ENCODE measurements around the gene LYRM2. TPM values are rescaled to one million over a fixed set of nuclear protein-coding genes. Genes with fewer than 3 reads are reported as not detected.

The LYRM2 gene
- total RNA-seq, 1 experiment from 2014 or later = 39.4 TPM

GRCh38 chr6:89542866-89543265, 95.7 kb downstream of the LYRM2 start:
- BruUV-seq (replicated peaks) = no TSS peak
- peaks cover 4% of the 10 kb centered on the region; the same call in 1 of the 2 replicates for H3K27me3 ChIP-seq (ENCODE audit: control insufficient read depth, insufficient read depth, low read length)
- H3K4me1 ChIP-seq (ENCODE audit: control insufficient read depth, insufficient read depth, low read length) = no peaks in the 10 kb centered on the region
- POLR2A ChIA-PET = no interaction called here
- TF ChIP-seq REST (IDR thresholded peaks at IDR 0.05; ENCODE audit: insufficient read depth in 1 of 2, low read depth in 2 of 2, low read length in 1 of 2) (no peak), CTCF (IDR thresholded peaks at IDR 0.05) (no peak)
- ATAC-seq (no peak), DNase-seq (ENCODE audit: low read depth, low spot score) (no peak)
- intact Hi-C loops (cut with micrococcal nuclease; ENCODE audit: unreplicated experiment) = no loop called here
- no peak overlapping the region for H3K4me3 ChIP-seq (ENCODE audit: low read depth in 2 of 2, low read length in 2 of 2)
- CTCF ChIA-PET = no interaction called here
- H3K27ac ChIP-seq (ENCODE audit: low read length) = no peak overlapping the region
- no peaks in the 10 kb centered on the region for H3K9me3 ChIP-seq (ENCODE audit: control insufficient read depth, insufficient read depth, low read depth, low read length)
- no peaks in the 10 kb centered on the region for H3K36me3 ChIP-seq (ENCODE audit: control insufficient read depth, insufficient read depth, low read length)
- in situ Hi-C loops (cut with HindIII; ENCODE audit: low pct_unique_long_range_greater_than_20kb, low sequenced_read_pairs) = no loop called here

GRCh38 chr6:89542081-89542857, 96.3 kb downstream of the LYRM2 start:
- TF ChIP-seq REST (IDR thresholded peaks at IDR 0.05; ENCODE audit: insufficient read depth in 1 of 2, low read depth in 2 of 2, low read length in 1 of 2) (no peak), SIN3A (IDR thresholded peaks at IDR 0.05; ENCODE audit: borderline replicate concordance, insufficient read depth, low read depth, low read length) (no peak), POLR2AphosphoS5 (IDR thresholded peaks at IDR 0.05; ENCODE audit: low read depth, low read length) (no peak), CTCF (IDR thresholded peaks at IDR 0.05) (no peak), TCF7L2 (IDR thresholded peaks at IDR 0.05; ENCODE audit: low read depth, low read length) (no peak)
- ChIA-PET CTCF (no interaction called here), POLR2A (no interaction called here)
- in situ Hi-C loops (cut with HindIII; ENCODE audit: low pct_unique_long_range_greater_than_20kb, low sequenced_read_pairs) = no loop called here
- H3K4me3 ChIP-seq (ENCODE audit: low read depth in 2 of 2, low read length in 2 of 2) = no peak overlapping the region
- BruUV-seq (replicated peaks) = no TSS peak
- intact Hi-C loops (cut with micrococcal nuclease; ENCODE audit: unreplicated experiment) = no loop called here
- DNase-seq (ENCODE audit: low read depth, low spot score) (no peak), ATAC-seq (no peak)
- no peaks in the 10 kb centered on the region for H3K9me3 ChIP-seq (ENCODE audit: control insufficient read depth, insufficient read depth, low read depth, low read length)
- no peak overlapping the region for H3K27ac ChIP-seq (ENCODE audit: low read length)
- no peaks in the 10 kb centered on the region for H3K4me1 ChIP-seq (ENCODE audit: control insufficient read depth, insufficient read depth, low read length)
- H3K36me3 ChIP-seq (ENCODE audit: control insufficient read depth, insufficient read depth, low read length) = no peaks in the 10 kb centered on the region
- H3K27me3 ChIP-seq (ENCODE audit: control insufficient read depth, insufficient read depth, low read length) = peaks cover 4% of the 10 kb centered on the region; the same call in 1 of the 2 replicates

Data from Panc1 (cell line).